T47D (cell line): Measurements from ENCODE around the gene REXO5.

ENCODE experiments used
- DNase-seq, 2 experiments: peaks; one replicate each; pipeline versions ENCODE4 v3.0.0 to v3.0.0-alpha.2; 2011 to 2012; ENCODE audit warnings: low read depth in 1 of 2, low spot score in 1 of 2
- JUND ChIP-seq: IDR thresholded peaks from 2 replicates; pipeline ENCODE4 v1.6.1; 2012; ENCODE audit warnings: low read depth
- in situ Hi-C: cut with HindIII; loops from 2 replicates; pipeline ENCODE4 v1.10.0; 2016; ENCODE audit warnings: low sequenced_read_pairs, low pct_unique_long_range_greater_than_20kb

The REXO5 gene

GRCh38 chr16:20811889-20812439 is 5.6 kb downstream of the REXO5 start:
- no peak for DNase-seq
- no peak for TF ChIP-seq JUND
- in situ Hi-C loops = no loop called here

DNA sequence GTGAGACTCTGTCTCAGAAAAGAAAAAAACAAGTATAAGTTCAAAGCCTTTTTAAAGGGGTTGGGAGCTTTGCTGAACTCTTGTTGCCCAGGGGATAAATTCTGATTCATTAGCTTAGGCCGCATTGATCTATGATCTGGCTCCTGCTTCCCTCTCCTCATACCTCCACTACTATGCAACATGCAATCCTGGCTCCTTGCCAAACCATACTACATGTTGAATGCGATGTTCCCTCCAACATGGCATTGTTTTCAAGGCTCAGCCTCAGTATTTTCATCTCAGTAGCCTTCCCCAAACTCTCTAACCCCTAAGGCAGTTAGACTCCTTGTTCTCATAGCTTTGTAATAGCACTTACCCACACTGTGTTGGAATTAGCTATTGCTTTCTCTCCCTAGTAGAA is 6.2 kb downstream of the REXO5 start:
- no peak for TF ChIP-seq JUND
- in situ Hi-C loops = no loop called here
- no peak for DNase-seq

DNA sequence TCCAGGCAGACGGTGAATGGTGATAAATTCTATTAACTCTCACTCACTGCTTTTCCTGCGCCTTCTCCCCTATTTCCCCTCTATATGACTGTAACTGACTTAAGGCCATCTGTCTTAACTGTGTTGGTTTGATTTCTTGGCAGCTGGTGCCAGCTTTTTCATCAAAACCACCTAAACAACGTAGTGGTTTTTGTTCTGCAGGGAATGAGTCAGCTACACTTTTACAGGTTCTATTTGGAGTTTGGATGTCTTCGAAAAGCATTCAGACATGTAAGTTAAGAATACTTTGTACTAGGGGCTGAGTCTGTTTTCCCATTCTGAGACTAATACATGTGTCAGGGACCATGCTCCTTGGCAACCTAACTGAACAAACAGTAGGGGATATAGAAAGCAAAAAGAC is 8.5 kb downstream of the REXO5 start:
- no peak for DNase-seq
- no peak for TF ChIP-seq JUND
- in situ Hi-C loops = no loop called here

- in situ Hi-C loops = no loop called here
These were observed 12.7 kb downstream of the REXO5 start for GRCh38 chr16:20818929-20819585.

GRCh38 chr16:20821682-20822081 is 15.4 kb downstream of the REXO5 start:
- no peak for TF ChIP-seq JUND
- in situ Hi-C loops = no loop called here
- DNase-seq = no peak

More at GRCh38 chr16:20818929-20819585, 12.7 kb downstream of the REXO5 start:
- DNase-seq = no peak
- no peak for TF ChIP-seq JUND

- no peak for TF ChIP-seq JUND
- in situ Hi-C loops = no loop called here
- DNase-seq = no peak
These were observed 16.4 kb downstream of the REXO5 start for GRCh38 chr16:20822521-20823325.

DNA sequence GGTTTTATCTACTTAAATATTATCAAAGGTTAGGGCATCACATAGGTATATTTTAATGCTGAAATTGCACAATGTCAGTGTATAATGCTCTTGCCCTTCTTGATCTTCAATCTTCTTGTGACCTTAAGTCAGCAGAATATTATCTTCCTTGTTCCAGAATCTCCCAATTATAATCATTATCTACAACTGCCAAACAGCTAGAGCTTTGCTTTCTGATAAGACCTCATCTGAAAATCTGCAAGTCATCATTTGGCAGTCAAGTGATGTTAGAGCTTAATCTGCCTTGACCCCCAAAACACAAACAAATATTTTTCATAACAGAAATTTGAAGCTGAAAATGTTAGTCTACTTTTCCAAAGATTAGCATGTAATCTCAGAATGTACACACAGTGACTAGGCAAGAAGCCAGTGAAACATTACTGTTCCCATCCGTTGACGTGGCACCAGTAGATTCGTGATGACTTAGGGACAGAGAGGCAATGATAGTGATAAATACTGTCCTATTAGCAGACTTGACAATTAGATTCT is 19.8 kb downstream of the REXO5 start:
- no peak for TF ChIP-seq JUND
- DNase-seq = no peak
- in situ Hi-C loops = no loop called here

- no peak for TF ChIP-seq JUND
- DNase-seq = no peak
- in situ Hi-C loops = no loop called here
These were observed 23.2 kb downstream of the REXO5 start for GRCh38 chr16:20829536-20829935.

- in situ Hi-C loops = no loop called here
- no peak for TF ChIP-seq JUND
- DNase-seq = no peak
These were observed 24.0 kb downstream of the REXO5 start for GRCh38 chr16:20830372-20830771.

DNA sequence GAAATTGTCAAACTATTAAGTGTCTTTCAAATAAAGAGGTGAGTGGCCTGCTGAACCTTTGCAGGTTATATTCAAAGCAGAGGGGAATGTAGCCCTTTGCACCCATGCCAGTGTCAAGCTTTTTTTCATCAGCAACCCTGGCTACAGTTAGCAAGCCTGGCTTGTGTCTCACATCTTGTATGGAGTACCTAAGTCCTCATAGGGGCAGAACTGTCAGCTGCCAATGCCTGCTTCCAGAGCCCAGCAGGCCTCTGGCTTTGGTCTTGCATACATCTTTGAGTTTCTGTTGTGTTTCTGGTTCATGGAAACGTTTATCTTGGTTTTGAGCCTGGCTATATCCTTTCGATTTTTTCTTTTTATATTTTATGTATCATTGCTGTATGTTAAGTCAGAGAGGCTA is 26.8 kb downstream of the REXO5 start:
- no peak for TF ChIP-seq JUND
- no peak for DNase-seq
- in situ Hi-C loops = no loop called here

GRCh38 chr16:20838240-20838639 is 31.9 kb downstream of the REXO5 start:
- no peak for DNase-seq
- no peak for TF ChIP-seq JUND
- in situ Hi-C loops = no loop called here

GRCh38 chr16:20839504-20839903 is 33.2 kb downstream of the REXO5 start:
- no peak for DNase-seq
- in situ Hi-C loops = no loop called here
- no peak for TF ChIP-seq JUND

DNA sequence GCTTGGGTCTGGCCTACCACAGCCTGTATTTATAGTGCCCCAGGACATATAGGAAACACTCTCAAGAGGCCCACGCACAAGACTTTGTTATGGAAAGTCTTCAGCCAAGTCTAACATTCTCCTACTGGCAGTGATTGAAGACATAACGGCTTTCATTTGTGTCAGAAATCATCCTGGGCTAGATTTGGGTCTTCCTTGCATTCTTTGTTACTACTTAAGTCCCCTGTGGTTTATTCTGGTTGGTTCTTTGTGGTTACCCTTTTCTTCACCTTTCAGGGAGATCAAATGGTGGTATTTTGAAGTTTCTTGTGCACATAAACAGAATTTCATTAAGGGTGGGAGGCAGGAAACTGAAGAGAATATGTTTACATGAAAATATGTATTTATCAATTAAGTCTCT is 37.7 kb downstream of the REXO5 start:
- in situ Hi-C loops = no loop called here
- DNase-seq = no peak
- TF ChIP-seq JUND = no peak

GRCh38 chr16:20844588-20844987 is 38.3 kb downstream of the REXO5 start:
- TF ChIP-seq JUND = no peak
- in situ Hi-C loops = no loop called here
- DNase-seq = no peak
